ENCODE measurements around the gene PPIH.
"Not testable (repeated sequence)": the region's sequence is repeated elsewhere in the genome, so short reads cannot be mapped to it uniquely, and the experiment has no call there.

Gene PPIH

DNA sequence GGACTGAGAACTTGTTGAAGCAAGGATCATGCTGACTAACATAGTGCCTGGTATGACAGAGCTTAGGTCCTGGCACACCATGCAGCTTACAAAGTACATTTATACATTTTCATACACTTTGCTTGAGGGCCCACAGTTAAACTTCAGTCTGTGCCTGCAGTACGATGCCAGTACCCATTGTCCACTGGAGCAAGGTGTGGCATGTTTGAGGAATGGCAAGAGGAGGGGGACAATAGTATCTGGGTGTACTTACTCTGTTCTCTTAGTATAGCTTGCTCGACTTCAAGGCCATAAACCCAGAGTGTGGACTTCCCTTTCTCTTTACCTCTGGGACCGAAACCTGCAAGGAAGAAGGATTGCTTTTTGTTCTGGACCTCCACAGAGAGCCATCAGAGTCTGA, 17.2 kb downstream of the PPIH start:
- DNase-seq (ENCODE audit: low read depth), result no peak
- TF ChIP-seq, protein P1, sequence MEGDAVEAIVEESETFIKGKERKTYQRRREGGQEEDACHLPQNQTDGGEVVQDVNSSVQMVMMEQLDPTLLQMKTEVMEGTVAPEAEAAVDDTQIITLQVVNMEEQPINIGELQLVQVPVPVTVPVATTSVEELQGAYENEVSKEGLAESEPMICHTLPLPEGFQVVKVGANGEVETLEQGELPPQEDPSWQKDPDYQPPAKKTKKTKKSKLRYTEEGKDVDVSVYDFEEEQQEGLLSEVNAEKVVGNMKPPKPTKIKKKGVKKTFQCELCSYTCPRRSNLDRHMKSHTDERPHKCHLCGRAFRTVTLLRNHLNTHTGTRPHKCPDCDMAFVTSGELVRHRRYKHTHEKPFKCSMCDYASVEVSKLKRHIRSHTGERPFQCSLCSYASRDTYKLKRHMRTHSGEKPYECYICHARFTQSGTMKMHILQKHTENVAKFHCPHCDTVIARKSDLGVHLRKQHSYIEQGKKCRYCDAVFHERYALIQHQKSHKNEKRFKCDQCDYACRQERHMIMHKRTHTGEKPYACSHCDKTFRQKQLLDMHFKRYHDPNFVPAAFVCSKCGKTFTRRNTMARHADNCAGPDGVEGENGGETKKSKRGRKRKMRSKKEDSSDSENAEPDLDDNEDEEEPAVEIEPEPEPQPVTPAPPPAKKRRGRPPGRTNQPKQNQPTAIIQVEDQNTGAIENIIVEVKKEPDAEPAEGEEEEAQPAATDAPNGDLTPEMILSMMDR (conservative IDR thresholded peaks at IDR 0.05; ENCODE audit: control insufficient read depth, insufficient read depth, low read depth, low read length), result no peak
- no peak overlapping the region for H3K4me3 ChIP-seq (ENCODE audit: control insufficient read depth, low read depth, low read length)

DNA sequence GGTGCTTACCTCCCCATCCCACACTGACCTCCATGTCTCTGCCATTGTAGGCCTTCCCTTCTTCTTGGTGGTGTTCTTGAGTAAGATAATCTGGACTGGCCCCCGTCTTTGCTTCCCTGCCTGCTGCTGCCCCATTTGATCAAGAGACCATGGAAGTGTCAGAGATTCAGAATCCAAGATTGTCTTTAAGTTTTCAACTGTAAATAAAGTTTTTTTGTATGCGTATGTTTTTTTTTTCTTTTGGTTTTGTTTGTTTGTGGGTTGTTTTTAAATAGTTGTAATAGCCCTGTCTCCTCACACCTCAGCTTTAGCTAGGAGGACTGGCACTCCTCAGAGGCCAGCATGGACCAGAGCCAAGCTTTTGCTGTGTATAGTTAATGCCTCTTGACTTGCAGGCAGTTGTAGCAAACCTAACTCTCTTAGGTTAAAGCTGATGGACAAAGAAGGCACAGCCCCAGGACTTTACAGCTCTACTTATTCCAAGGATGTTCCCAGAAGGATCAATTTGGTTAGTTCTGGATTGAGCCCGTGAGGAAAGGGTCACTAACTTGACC, 18.4 kb downstream of the PPIH start:
- H3K4me3 ChIP-seq (ENCODE audit: control insufficient read depth, low read depth, low read length), result no peak overlapping the region
- TF ChIP-seq, protein P1 (conservative IDR thresholded peaks at IDR 0.05; ENCODE audit: control insufficient read depth, insufficient read depth, low read depth, low read length), result no peak

DNA sequence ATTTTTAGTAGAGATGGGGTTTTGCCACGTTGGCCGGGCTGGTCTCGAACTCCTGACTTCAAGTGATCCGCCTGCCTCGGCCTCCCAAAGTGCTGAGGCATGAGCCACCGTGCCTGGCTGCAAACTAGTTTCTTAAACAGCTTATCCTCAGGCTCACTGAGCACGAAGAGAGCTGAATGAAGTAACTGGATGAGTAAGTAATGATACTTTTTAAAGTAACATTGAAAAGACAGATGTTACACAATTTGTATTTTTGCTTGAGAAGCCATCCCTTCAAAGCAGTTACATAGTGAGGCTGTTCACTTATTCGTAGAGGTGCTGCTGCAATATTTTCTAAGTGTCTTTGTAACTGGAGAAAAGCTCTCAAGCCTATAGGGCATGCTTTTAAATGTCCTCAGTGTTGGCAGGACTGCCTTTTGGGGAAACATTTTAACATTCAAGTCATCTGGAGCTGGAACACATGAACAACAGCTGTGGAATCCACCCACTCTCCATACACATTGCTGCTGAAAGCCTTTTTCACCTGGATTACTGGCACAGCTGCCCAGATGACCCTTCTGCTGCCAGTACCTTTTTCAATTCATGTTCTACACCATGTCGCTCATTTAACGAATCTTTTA, 21.3 kb downstream of the PPIH start:
- DNase-seq (ENCODE audit: low read depth), result peak; percentile 87
- no peak overlapping the region for H3K4me3 ChIP-seq (ENCODE audit: control insufficient read depth, low read depth, low read length)
- TF ChIP-seq, protein P1 (conservative IDR thresholded peaks at IDR 0.05; ENCODE audit: control insufficient read depth, insufficient read depth, low read depth, low read length), result no peak

More for the DNA sequence above, 18.4 kb downstream of the PPIH start:
- no peak for DNase-seq (ENCODE audit: low read depth)

DNA sequence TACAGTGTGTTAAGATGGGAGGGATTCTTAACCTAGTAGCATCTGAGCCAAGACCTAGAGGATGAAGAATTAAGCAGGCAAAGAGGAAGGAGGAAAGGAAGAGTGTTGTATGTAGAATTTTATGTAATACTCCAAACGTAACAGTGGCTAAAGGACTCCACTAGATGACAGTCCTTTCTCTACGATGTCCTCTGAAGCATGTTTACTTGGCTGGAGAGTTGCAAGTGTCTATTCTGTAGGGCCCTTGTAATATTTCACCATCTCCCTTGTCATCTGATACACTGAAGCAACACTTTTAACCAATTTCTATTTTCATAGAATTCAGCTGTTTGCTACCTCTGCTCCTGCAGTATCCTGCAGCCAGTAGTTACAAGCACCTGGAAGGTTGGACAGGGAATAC, 21.8 kb downstream of the PPIH start:
- no peak for DNase-seq (ENCODE audit: low read depth)
- no peak overlapping the region for H3K4me3 ChIP-seq (ENCODE audit: control insufficient read depth, low read depth, low read length)
- TF ChIP-seq, protein P1 (conservative IDR thresholded peaks at IDR 0.05; ENCODE audit: control insufficient read depth, insufficient read depth, low read depth, low read length), result no peak

DNA sequence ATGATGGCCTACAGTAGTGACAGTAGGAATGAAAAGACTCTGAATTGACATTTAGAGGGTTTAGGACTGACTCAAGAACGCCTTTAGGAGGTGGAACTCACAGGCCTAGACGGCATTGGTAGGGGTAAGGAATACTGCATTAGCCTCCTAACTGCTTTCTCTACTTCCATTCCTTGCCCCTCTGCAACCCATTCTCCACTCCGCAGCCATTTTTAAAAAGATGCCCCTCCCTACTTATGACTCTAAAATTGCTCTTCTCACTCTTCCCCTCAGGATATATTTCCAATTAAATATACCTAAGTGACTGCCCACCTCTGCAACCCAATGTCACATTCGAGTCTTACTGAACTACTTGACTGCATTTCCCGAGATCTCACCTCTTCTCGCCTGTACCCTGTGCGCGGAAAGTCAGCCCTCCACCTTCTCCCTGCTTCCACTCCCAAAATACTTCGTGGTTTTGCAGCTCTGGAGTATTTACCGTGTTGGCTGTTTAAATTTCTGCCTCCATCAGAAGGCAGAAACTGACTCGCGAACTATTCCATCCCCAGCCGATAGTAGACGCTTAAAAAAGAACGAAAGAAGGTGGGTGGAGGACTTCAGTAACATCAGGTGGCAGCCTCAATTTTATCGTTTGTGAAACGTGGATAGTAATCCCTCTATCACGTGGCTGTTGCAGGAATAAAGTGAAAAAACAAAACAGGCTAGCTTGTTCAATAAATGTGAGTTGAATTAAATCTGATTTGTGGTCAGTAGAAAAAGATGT, 22.9 kb downstream of the PPIH start:
- peak overlapping the region; percentile 88 for H3K4me3 ChIP-seq (ENCODE audit: control insufficient read depth, low read depth, low read length)
- DNase-seq (ENCODE audit: low read depth), result peak; percentile 33
- TF ChIP-seq, protein P1 (conservative IDR thresholded peaks at IDR 0.05; ENCODE audit: control insufficient read depth, insufficient read depth, low read depth, low read length), result no peak

DNA sequence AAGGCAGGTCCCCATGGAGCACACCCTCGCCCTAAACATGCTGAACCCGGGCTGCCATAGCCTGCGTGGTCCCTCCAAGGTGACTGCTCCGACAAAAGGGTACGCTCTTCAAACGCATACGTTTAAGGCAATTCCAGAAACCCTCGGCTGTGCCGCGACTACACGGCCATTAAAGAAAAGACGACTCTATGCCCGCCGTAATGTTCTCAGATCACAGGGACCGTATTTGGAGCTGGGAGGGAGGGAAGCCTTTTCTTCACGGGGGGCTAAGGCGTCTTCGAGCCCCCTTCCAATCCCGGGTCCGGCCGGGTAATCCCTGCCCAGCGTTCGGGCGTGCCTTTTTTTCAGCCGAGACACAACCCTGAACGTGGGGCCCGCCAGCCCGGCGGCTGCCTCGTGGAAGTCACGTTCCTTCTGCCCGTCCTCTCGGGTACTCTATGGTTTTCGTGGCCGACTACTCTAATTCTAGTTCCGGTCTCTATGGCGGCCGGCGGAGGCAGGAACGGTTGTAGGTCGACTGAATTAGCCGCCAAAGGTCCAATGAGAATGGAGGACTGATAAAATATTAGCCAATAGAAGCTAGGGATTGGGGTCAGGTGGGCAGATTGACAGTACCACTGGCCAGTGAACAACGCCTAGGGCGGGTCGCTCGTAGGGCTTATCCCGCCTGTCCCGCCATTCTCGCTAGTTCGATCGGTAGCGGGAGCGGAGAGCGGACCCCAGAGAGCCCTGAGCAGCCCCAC, 23.7 kb downstream of the PPIH start, which contains the start of gene YBX1:
Gene YBX1 (plus strand): TSS at position 678 of the 743 bp plus-strand sequence. CDS start 148 bp downstream, outside the sequence.
- TF ChIP-seq, protein P1 (conservative IDR thresholded peaks at IDR 0.05; ENCODE audit: control insufficient read depth, insufficient read depth, low read depth, low read length), result no peak
- DNase-seq (ENCODE audit: low read depth), result peak; percentile 99
- H3K4me3 ChIP-seq (ENCODE audit: control insufficient read depth, low read depth, low read length), result peak within 1 kb of the TSS; percentile 88

DNA sequence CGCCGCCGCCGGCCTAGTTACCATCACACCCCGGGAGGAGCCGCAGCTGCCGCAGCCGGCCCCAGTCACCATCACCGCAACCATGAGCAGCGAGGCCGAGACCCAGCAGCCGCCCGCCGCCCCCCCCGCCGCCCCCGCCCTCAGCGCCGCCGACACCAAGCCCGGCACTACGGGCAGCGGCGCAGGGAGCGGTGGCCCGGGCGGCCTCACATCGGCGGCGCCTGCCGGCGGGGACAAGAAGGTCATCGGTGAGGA, 24.2 kb downstream of the PPIH start:
- DNase-seq (ENCODE audit: low read depth), result not testable (repeated sequence)
- peak overlapping the region; percentile 88 for H3K4me3 ChIP-seq (ENCODE audit: control insufficient read depth, low read depth, low read length)

Measured in fibroblast of mammary gland (primary cell).